GM19043 (cell line): ENCODE measurements around the gene ADH1B.
"Not testable (repeated sequence)": the region's sequence is repeated elsewhere in the genome, so short reads cannot be mapped to it uniquely, and the experiment has no call there.

Experiments used
- ATAC-seq: cut with Tn5 transposase; IDR thresholded peaks from one replicate; pipeline ENCODE4 v1.9.1; 2021; ENCODE audit warnings: low read depth; ENCODE audit not compliant: unreplicated experiment

ADH1B gene

GRCh38 chr4:99321241-99322191, at the start of gene ADH1B:
ADH1B (minus strand) TSS chr4:99321401; CDS start chr4:99321331, 70 bp downstream.
- ATAC-seq = no peak

GRCh38 chr4:99367817-99368216, 46.6 kb upstream of the ADH1B start:
- ATAC-seq = not testable (repeated sequence)

- ATAC-seq = no peak
Observed at GRCh38 chr4:99366491-99366890, 45.3 kb upstream of the ADH1B start.

GRCh38 chr4:99362768-99363167, 41.6 kb upstream of the ADH1B start:
- no peak for ATAC-seq

GRCh38 chr4:99361899-99362275, 40.7 kb upstream of the ADH1B start:
- no peak for ATAC-seq

- ATAC-seq = no peak
Observed at GRCh38 chr4:99361268-99361898, 40.2 kb upstream of the ADH1B start.

- no peak for ATAC-seq
Observed at GRCh38 chr4:99359480-99360204, 38.4 kb upstream of the ADH1B start.

GRCh38 chr4:99357948-99358347, 36.7 kb upstream of the ADH1B start:
- ATAC-seq = no peak

GRCh38 chr4:99356992-99357391, 35.8 kb upstream of the ADH1B start:
- no peak for ATAC-seq

GRCh38 chr4:99356149-99356548, 34.9 kb upstream of the ADH1B start:
- not testable (repeated sequence) for ATAC-seq

- no peak for ATAC-seq
Observed at GRCh38 chr4:99352602-99353537, 31.7 kb upstream of the ADH1B start, which contains the start of gene ADH1C. ADH1C (minus strand) TSS chr4:99352746; CDS start chr4:99352675, 71 bp downstream.

- ATAC-seq = no peak
Observed at GRCh38 chr4:99351487-99351886, 30.3 kb upstream of the ADH1B start.

- ATAC-seq = no peak
Observed at GRCh38 chr4:99349338-99349737, 28.1 kb upstream of the ADH1B start.

GRCh38 chr4:99342624-99343023, 21.4 kb upstream of the ADH1B start:
- ATAC-seq = not testable (repeated sequence)

GRCh38 chr4:99341426-99341825, 20.2 kb upstream of the ADH1B start:
- ATAC-seq = no peak

- no peak for ATAC-seq
Observed at GRCh38 chr4:99339172-99339571, 18.0 kb upstream of the ADH1B start.

GRCh38 chr4:99336553-99336952, 15.4 kb upstream of the ADH1B start:
- no peak for ATAC-seq

- ATAC-seq = no peak
Observed at GRCh38 chr4:99334880-99335279, 13.7 kb upstream of the ADH1B start.

- ATAC-seq = no peak
Observed at GRCh38 chr4:99330648-99331047, 9.4 kb upstream of the ADH1B start.

GRCh38 chr4:99329876-99330275, 8.7 kb upstream of the ADH1B start:
- ATAC-seq = no peak
